ENCODE results near the gene ANKRD9. TPM values are rescaled to one million over a fixed set of nuclear protein-coding genes. Genes with fewer than 3 reads are reported as not detected.

Gene ANKRD9
- total and polyA plus RNA-seq, 7 donors, result 22.7 to 126 (median 74.4) TPM

GRCh38 chr14:102532204-102532658 is 22.7 kb upstream of the ANKRD9 start:
- no peak overlapping the region for H3K27ac ChIP-seq
- no peak for TF ChIP-seq CTCF (IDR thresholded peaks at IDR 0.05)
- H3K4me1 ChIP-seq, result no peaks in the 10 kb centered on the region
- ATAC-seq, result no peak
- H3K36me3 ChIP-seq (ENCODE audit: insufficient read depth in 1 of 2, low read depth in 1 of 2), result no peaks in the 10 kb centered on the region
- H3K9me3 ChIP-seq, result no peaks in the 10 kb centered on the region
- DNase-seq, result no peak
- intact Hi-C loops (cut with DNase I), result no loop called here
- no peak overlapping the region for H3K4me3 ChIP-seq
- H3K27me3 ChIP-seq (ENCODE audit: insufficient read depth in 3 of 3, low read length in 2 of 3), result no peaks in the 10 kb centered on the region
- 80 to 82% (median 80%) methylated on average over 3 of the region's 3 CpGs for WGBS, 3 donors

GRCh38 chr14:102530828-102531478 is 21.4 kb upstream of the ANKRD9 start:
- no peaks in the 10 kb centered on the region for H3K9me3 ChIP-seq
- intact Hi-C loops (cut with DNase I), result no loop called here
- DNase-seq (no peak), ATAC-seq (no peak)
- WGBS, 3 donors, result 74 to 77% (median 77%) methylated on average over 13 of the region's 13 CpGs
- H3K27ac ChIP-seq, result no peak overlapping the region
- no peaks in the 10 kb centered on the region for H3K4me1 ChIP-seq
- H3K4me3 ChIP-seq, result no peak overlapping the region
- H3K27me3 ChIP-seq (ENCODE audit: insufficient read depth in 3 of 3, low read length in 2 of 3), result no peaks in the 10 kb centered on the region
- no peaks in the 10 kb centered on the region for H3K36me3 ChIP-seq (ENCODE audit: insufficient read depth in 1 of 2, low read depth in 1 of 2)
- TF ChIP-seq CTCF (IDR thresholded peaks at IDR 0.05), result no peak

GRCh38 chr14:102528431-102529170 is 19.0 kb upstream of the ANKRD9 start:
- intact Hi-C loops (cut with DNase I), result loop anchor here in 1 of 2 donors (10.0 kb wide), 1 partner anchor 386 kb away; no protein-coding TSS in a partner anchor
- no peak for ATAC-seq

GRCh38 chr14:102525929-102526497 is 16.4 kb upstream of the ANKRD9 start:
- TF ChIP-seq CTCF (IDR thresholded peaks at IDR 0.05), result no peak

More at GRCh38 chr14:102528431-102529170, 19.0 kb upstream of the ANKRD9 start:
- H3K27ac ChIP-seq, result no peak overlapping the region
- TF ChIP-seq CTCF (IDR thresholded peaks at IDR 0.05), result no peak
- no peaks in the 10 kb centered on the region for H3K36me3 ChIP-seq (ENCODE audit: insufficient read depth in 1 of 2, low read depth in 1 of 2)
- no peaks in the 10 kb centered on the region for H3K27me3 ChIP-seq (ENCODE audit: insufficient read depth in 3 of 3, low read length in 2 of 3)
- peaks cover 11% of the 10 kb centered on the region for H3K4me1 ChIP-seq
- H3K4me3 ChIP-seq, result no peak overlapping the region
- 84 to 87% (median 84%) methylated on average over 11 of the region's 11 CpGs for WGBS, 3 donors
- no peaks in the 10 kb centered on the region for H3K9me3 ChIP-seq
- no peak for DNase-seq

More at GRCh38 chr14:102525929-102526497, 16.4 kb upstream of the ANKRD9 start:
- Histone ChIP-seq H3K27me3 (ENCODE audit: insufficient read depth in 3 of 3, low read length in 2 of 3) (no peaks in the 10 kb centered on the region), H3K4me3 (no peak overlapping the region), H3K4me1 (peaks cover 11% of the 10 kb centered on the region), H3K9me3 (no peaks in the 10 kb centered on the region), H3K27ac (no peak overlapping the region), H3K36me3 (ENCODE audit: insufficient read depth in 1 of 2, low read depth in 1 of 2) (no peaks in the 10 kb centered on the region)
- intact Hi-C loops (cut with DNase I), result loop anchor here in 1 of 2 donors (2.0 to 10.0 kb wide), 2 partner anchors 67 to 389 kb away; partner anchors contain the start of gene RCOR1
- peak in 1 of 2 donors; percentile 46 for DNase-seq
- no peak for ATAC-seq
- WGBS, 3 donors, result 83 to 90% (median 84%) methylated on average over 12 of the region's 12 CpGs
